ENCODE results near the gene GK2.

The GK2 gene

GRCh38 chr4:79381161-79381560 is 26.9 kb downstream of the GK2 start:
- no peak for DNase-seq

DNA sequence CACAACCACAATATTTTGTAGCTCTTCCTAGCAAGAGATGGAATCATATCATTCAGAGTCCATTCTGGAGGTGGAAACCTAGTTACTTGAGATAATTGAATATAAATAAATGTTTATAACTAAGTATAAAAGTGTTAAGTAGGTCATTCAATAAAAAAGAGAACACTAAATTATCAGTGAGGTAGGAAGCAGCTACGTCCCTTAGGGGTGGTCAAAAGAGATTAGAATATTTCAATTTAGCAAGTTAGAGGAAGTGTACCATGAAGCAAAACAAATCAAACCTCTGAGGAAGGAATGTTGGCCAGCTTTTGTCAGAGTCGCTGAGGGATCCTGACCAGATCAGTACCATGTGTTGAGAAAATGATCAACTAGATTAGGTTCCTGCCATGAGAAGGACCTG is 38.0 kb downstream of the GK2 start:
- DNase-seq: no peak

DNA sequence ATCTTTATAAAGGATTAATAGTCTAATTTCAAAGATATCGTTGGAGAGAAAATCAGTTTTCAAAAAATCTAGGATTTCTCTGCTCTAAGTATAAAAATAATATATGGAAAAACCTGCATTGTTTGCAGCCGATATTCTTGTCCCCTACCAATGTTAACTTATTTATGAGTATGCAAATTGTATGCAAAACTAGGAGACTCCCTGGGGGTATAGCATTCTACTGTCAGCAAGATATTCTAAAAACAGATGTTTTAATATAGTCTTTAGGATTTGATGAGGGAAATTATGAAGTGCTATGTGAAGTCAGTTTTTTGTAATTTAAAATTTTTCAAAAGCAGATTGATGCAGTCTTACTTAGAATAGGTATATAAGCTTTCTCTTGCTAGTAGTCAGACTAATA is 40.9 kb downstream of the GK2 start:
- no peak for DNase-seq

GRCh38 chr4:79366422-79366821 is 41.6 kb downstream of the GK2 start:
- no peak for DNase-seq

DNA sequence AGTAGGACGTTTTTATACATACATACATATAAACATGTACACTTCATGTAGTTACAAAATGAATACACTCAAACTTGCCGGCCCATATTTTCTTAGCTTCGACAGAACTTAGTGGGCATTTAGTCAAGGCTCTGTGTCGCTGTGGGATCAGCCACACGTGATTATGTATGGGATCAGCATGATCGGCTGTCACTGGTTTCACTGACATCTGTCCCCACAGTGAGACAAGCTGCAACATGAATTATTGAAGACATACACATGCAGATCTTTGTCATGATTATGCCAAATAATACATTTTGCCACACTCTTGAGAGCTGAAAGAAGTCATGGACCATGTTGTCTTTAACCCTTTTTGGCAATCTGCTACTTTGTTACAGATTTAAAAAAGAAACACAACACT is 44.0 kb downstream of the GK2 start:
- no peak for DNase-seq

DNA sequence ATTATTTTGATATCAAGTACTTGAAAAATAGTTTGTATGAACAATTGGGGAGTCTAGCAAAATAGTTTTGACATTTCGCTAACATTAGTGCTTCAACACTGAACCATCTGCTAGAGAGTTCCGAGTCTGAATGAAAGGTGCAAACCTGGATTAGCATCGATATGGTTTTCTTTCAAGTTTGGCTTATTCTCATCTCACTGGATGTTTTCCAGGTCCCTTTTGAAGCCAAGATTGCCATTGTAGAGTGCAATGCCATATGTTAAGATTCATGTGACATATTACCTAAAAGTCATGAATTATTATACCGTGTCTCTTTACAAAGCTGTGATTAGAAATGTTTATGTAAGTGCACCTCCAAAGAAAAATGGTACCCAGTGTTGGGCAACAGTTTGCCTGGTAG is 45.4 kb downstream of the GK2 start:
- no peak for DNase-seq

DNA sequence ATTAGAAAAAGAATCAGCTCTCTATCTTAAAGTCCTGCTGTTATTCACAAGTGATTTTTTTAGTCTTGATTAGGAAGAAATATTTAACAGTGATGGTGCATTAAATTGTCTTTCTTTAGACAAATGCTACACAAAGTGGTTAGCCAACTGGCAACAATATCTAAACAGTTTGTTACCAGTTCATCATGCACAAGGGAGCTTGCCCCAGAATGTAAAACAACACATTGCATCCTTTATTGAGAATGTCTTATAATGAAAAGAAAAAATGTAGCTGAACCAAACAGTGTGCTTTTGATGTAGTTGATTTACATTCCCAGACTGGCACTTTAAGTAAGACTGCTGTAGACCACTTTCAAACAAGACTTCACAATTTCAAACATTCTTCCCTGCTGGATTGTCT is 48.0 kb downstream of the GK2 start:
- no peak for DNase-seq

- no peak for DNase-seq
Observed at GRCh38 chr4:79358438-79358837, 49.6 kb downstream of the GK2 start.

GRCh38 chr4:79357365-79357764 is 50.7 kb downstream of the GK2 start:
- DNase-seq: no peak
